HCT116 (cell line): ENCODE results near the gene HLA-DPA1. TPM values are rescaled to one million over a fixed set of nuclear protein-coding genes. Genes with fewer than 3 reads are reported as not detected.

Experiments used
- ATAC-seq: fragments of 200-7000 bp; cut with Tn5 transposase; 2 replicates; pipeline ENCODE4 v1.9.1; 2020; ENCODE audit warnings: mild to moderate bottlenecking, moderate library complexity
- BruUV-seq: library from RNA; stranded (reverse); fragments of 400-500 nt; replicated peaks from 2 replicates; lab custom pipeline; 2021; lab: Mats Ljungman, UMichigan
- CTCF ChIA-PET: fragments of 300-600 bp; sonication (Branson Sonifier 250); formaldehyde crosslinking; loops from one replicate; lab custom pipeline; 2021; ENCODE audit warnings: antibody characterized with exemption; lab: Charles Lee
- POLR2A ChIA-PET: fragments of 300-600, 350-600 bp; sonication (Branson Sonifier 250); formaldehyde crosslinking; loops from one replicate; lab custom pipeline; 2021; ENCODE audit warnings: antibody characterized with exemption; lab: Charles Lee
- RAD21 ChIA-PET, 2 experiments: fragments of 300-600 bp; sonication (Branson Sonifier 250); formaldehyde crosslinking; loops; one replicate each; lab custom pipeline; 2023; ENCODE audit warnings: low total read pairs in 2 of 2; ENCODE audit not compliant: uncharacterized antibody in 2 of 2, unreplicated experiment in 2 of 2, low non-redundant PET in 1 of 2; lab: Charles Lee
- DNase-seq: peaks from one replicate; pipeline ENCODE4 v3.0.0-alpha.2; 2010; ENCODE audit warnings: low read depth, low spot score
- H2AFZ ChIP-seq: fragments of 200-600 bp; shearing (Covaris generic), sonication (generic); 2 replicates; pipeline ENCODE4 v1.6.1; 2017; ENCODE audit warnings: low read depth, mixed run types, mixed read lengths, antibody characterized with exemption, low read length; ENCODE audit not compliant: poor library complexity, severe bottlenecking
- H3K27ac ChIP-seq: 2 replicates; pipeline ENCODE4 v1.5.1; 2012; ENCODE audit warnings: low read depth, low read length
- H3K27me3 ChIP-seq: fragments of 200-600 bp; sonication (generic); 2 replicates; pipeline ENCODE4 v1.6.1; 2016; ENCODE audit warnings: mixed run types, low read length, mixed read lengths; ENCODE audit not compliant: insufficient read depth
- H3K36me3 ChIP-seq, 2 experiments: fragments of 200-500 bp in 1 of 2; fragments of 200-600 bp in 1 of 2; sonication (Bioruptor generic) in 1 of 2; sonication (generic) in 1 of 2; 2 replicates each; pipeline versions ENCODE4 v1.5.1 to v1.6.1; 2014 to 2016; ENCODE audit warnings: low read length in 2 of 2, inconsistent platforms in 1 of 2, mixed read lengths in 1 of 2, mixed run types in 1 of 2; ENCODE audit not compliant: insufficient read depth in 2 of 2, control insufficient read depth in 1 of 2
- H3K4me1 ChIP-seq, 2 experiments: fragments of 200-600 bp in 1 of 2; sonication (generic) in 1 of 2; 2 replicates each; pipeline versions ENCODE4 v1.5.1 to v1.6.1; 2012 to 2017; ENCODE audit warnings: low read length in 2 of 2, inconsistent platforms in 1 of 2, mild to moderate bottlenecking in 1 of 2, mixed read lengths in 1 of 2, mixed run types in 1 of 2, moderate library complexity in 1 of 2; ENCODE audit not compliant: insufficient read depth in 2 of 2, control insufficient read depth in 1 of 2
- H3K4me2 ChIP-seq: fragments of 200-600 bp; sonication (generic); 2 replicates; pipeline ENCODE4 v1.6.1; 2017; ENCODE audit warnings: mixed run types, low read length, mixed read lengths
- H3K4me3 ChIP-seq, 2 experiments: fragments of 200-600 bp in 1 of 2; sonication (generic) in 1 of 2; replicated peaks in 1 of 2; 2 replicates each; pipeline ENCODE4 v1.5.1; 2011 to 2016; ENCODE audit warnings: low read length in 2 of 2, control low read depth in 1 of 2, low read depth in 1 of 2, mild to moderate bottlenecking in 1 of 2, mixed read lengths in 1 of 2, mixed run types in 1 of 2
- H3K79me2 ChIP-seq: fragments of 200-600 bp; sonication (generic); 2 replicates; pipeline ENCODE4 v1.6.1; 2017; ENCODE audit warnings: mild to moderate bottlenecking, mixed run types, low read length, moderate library complexity, mixed read lengths; ENCODE audit not compliant: insufficient read depth
- H3K9ac ChIP-seq: fragments of 200-600 bp; sonication (generic); 2 replicates; pipeline ENCODE4 v1.6.1; 2016; ENCODE audit warnings: low read length, mixed read lengths
- H3K9me2 ChIP-seq: fragments of 200-600 bp; sonication (generic), shearing (Covaris generic); 2 replicates; pipeline ENCODE4 v1.6.1; 2017; ENCODE audit warnings: mixed run types, mild to moderate bottlenecking, moderate library complexity; ENCODE audit not compliant: insufficient read depth
- H3K9me3 ChIP-seq, 2 experiments: fragments of 200-500 bp in 1 of 2; fragments of 200-600 bp in 1 of 2; sonication (Bioruptor generic) in 1 of 2; sonication (generic) in 1 of 2; 2 replicates each; pipeline ENCODE4 v1.6.1; 2014 to 2017; ENCODE audit warnings: low read length in 2 of 2, mixed read lengths in 2 of 2, inconsistent platforms in 1 of 2, low read depth in 1 of 2, mild to moderate bottlenecking in 1 of 2, mixed run types in 1 of 2, moderate library complexity in 1 of 2; ENCODE audit not compliant: control insufficient read depth in 1 of 2, insufficient read depth in 1 of 2
- H4K20me1 ChIP-seq: fragments of 200-600 bp; sonication (generic), shearing (Covaris generic); 2 replicates; pipeline ENCODE4 v1.6.1; 2017; ENCODE audit warnings: mixed run types, mild to moderate bottlenecking, moderate library complexity; ENCODE audit not compliant: insufficient read depth
- ATF3 ChIP-seq: IDR thresholded peaks from 2 replicates; pipeline ENCODE4 v1.6.1; 2012
- CBX3 ChIP-seq: IDR thresholded peaks from 2 replicates; pipeline ENCODE4 v1.6.1; 2012; ENCODE audit warnings: low read depth
- ELF1 ChIP-seq: IDR thresholded peaks from 2 replicates; pipeline ENCODE4 v1.6.1; 2012; ENCODE audit warnings: low read depth, borderline replicate concordance
- EZH2 ChIP-seq: fragments of 200-600 bp; sonication (generic); IDR thresholded peaks from 2 replicates; pipeline ENCODE4 v1.6.1; 2017; ENCODE audit warnings: antibody characterized with exemption, mixed run types
- EZH2phosphoT487 ChIP-seq: fragments of 200-600 bp; IDR thresholded peaks from 2 replicates; pipeline ENCODE4 v1.6.1; 2018; ENCODE audit warnings: antibody characterized with exemption, borderline replicate concordance
- FOSL1 ChIP-seq: IDR thresholded peaks from 2 replicates; pipeline ENCODE4 v1.6.1; 2012; ENCODE audit warnings: low read depth
- JUND ChIP-seq: IDR thresholded peaks from 2 replicates; pipeline ENCODE4 v1.6.1; 2012
- POLR2AphosphoS5 ChIP-seq: IDR thresholded peaks from 2 replicates; pipeline ENCODE4 v1.6.1; 2011; ENCODE audit warnings: mild to moderate bottlenecking, low read depth, low read length, moderate library complexity
- RAD21 ChIP-seq: IDR thresholded peaks from 2 replicates; pipeline ENCODE4 v1.6.1; 2012; ENCODE audit warnings: low read depth, mild to moderate bottlenecking
- REST ChIP-seq: IDR thresholded peaks from 2 replicates; pipeline ENCODE4 v1.6.1; 2012; ENCODE audit warnings: low read depth
- SIN3A ChIP-seq: IDR thresholded peaks from 2 replicates; pipeline ENCODE4 v1.6.1; 2012; ENCODE audit warnings: low read depth
- SRF ChIP-seq: IDR thresholded peaks from 2 replicates; pipeline ENCODE4 v1.6.1; 2012; ENCODE audit warnings: low read depth
- YY1 ChIP-seq: IDR thresholded peaks from 2 replicates; pipeline ENCODE4 v1.6.1; 2011; ENCODE audit warnings: low read length, low read depth, moderate library complexity, mild to moderate bottlenecking; ENCODE audit not compliant: insufficient replicate concordance; ENCODE audit errors: extremely low read depth
- ZBTB33 ChIP-seq: IDR thresholded peaks from 2 replicates; pipeline ENCODE4 v1.6.1; 2011; ENCODE audit warnings: mild to moderate bottlenecking, low read length, moderate library complexity; ENCODE audit not compliant: insufficient replicate concordance; ENCODE audit errors: extremely low read depth
- ZNF274 ChIP-seq: fragments of 200-500 bp; sonication (Bioruptor generic); IDR thresholded peaks from 2 replicates; pipeline ENCODE4 v1.6.1; 2014; ENCODE audit warnings: mild to moderate bottlenecking, low read depth, low read length, inconsistent platforms
- intact Hi-C: fragments of 100-400 bp; cut with micrococcal nuclease; formaldehyde crosslinking; loops from 2 replicates; pipeline ENCODE4 v1.10.0; 2022
- total RNA-seq: library from RNA; stranded (reverse); gene quantifications from one replicate; pipeline ENCODE4 v1.2.1, GENCODE V29; 2021; ENCODE audit not compliant: unreplicated experiment

Gene HLA-DPA1
- total RNA-seq, 1 experiment from 2014 or later: 0.89 TPM

GRCh38 chr6:33108307-33108706, 34.9 kb upstream of the HLA-DPA1 start:
- Histone ChIP-seq H2AFZ (no peak overlapping the region), H3K4me3 (no peak overlapping the region), H3K79me2 (no peaks in the 10 kb centered on the region), H3K9me3 (no peaks in the 10 kb centered on the region), H3K4me1 (no peaks in the 10 kb centered on the region; a peak in 2 of 4 replicates), H3K27me3 (peaks cover 11% of the 10 kb centered on the region; the same call in 1 of the 2 replicates), H3K9me2 (no peaks in the 10 kb centered on the region), H3K27ac (no peak overlapping the region), H3K4me2 (no peak overlapping the region), H3K9ac (no peak overlapping the region), H4K20me1 (no peaks in the 10 kb centered on the region), H3K36me3 (no peaks in the 10 kb centered on the region)
- ATAC-seq (no peak), DNase-seq (no peak)
- TF ChIP-seq SIN3A (no peak), ATF3 (no peak), ELF1 (no peak), REST (no peak), SRF (no peak), JUND (no peak), YY1 (no peak), POLR2AphosphoS5 (no peak), EZH2 (no peak), FOSL1 (no peak), RAD21 (no peak), ZBTB33 (no peak), CBX3 (no peak), ZNF274 (no peak), EZH2phosphoT487 (no peak)
- ChIA-PET CTCF (no interaction called here), RAD21 (no interaction called here), POLR2A (no interaction called here)
- intact Hi-C loops: no loop called here
- BruUV-seq: no TSS peak
